NCI-H1694 treated with DMSO at 0.1 percent for 48 hours (cell line): ENCODE measurements around the gene RPL4.

Source experiments
- DNase-seq: peaks from one replicate; lab custom pipeline; 2025; lab: John Stamatoyannopoulos, UW

The RPL4 gene

GRCh38 chr15:66456211-66456610 lies 48.4 kb downstream of the RPL4 start:
- no peak for DNase-seq

- DNase-seq, result no peak
Observed at GRCh38 chr15:66454143-66454542, 50.5 kb downstream of the RPL4 start.

DNA sequence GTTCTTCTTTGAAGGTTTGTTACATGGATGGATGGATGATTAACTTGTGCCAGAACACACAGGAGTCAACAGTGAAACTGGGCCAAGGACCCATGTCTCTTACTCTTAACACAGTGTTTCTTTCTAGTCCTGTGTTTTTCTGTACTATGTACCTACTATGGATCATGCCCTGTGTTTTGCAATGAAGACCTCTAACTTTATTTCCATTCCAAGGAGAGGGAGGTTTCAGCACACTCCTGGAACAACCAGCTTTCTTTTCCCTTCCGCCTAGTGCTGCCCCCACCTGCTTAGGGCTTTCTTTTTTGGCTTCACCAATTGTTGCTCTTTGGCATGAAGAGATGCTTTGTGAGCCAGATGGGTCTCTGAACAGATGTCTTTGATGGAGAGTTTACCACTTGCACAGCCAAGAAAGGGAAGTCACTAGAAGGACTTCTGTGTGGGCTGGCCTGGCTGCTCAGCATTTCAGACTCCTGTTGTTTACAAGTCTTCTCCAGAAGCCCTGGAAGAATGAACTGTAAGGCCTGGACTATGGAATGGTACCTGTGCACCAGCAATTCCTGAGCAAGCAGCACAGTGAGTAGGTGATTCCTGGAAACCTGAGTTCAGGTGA lies 51.6 kb downstream of the RPL4 start:
- no peak for DNase-seq

- no peak for DNase-seq
Observed at GRCh38 chr15:66452420-66452819, 52.2 kb downstream of the RPL4 start.
